ENCODE measurements around the gene TMEFF1. TPM values are rescaled to one million over a fixed set of nuclear protein-coding genes. Genes with fewer than 3 reads are reported as not detected.

Gene TMEFF1
- total and polyA plus RNA-seq, 2 experiments from 2014 or later, result 22.3 to 34.2 TPM

GRCh38 chr9:100579665-100580064 lies 106.7 kb downstream of the TMEFF1 start:
- Histone ChIP-seq H3K4me1 (ENCODE audit: low read depth) (peaks cover 33% of the 10 kb centered on the region), H3K27me3 (no peaks in the 10 kb centered on the region), H3K4me3 (no peak overlapping the region), H3K36me3 (no peaks in the 10 kb centered on the region), H3K27ac (peak overlapping the region; percentile 73), H3K9me3 (ENCODE audit: low read depth) (no peaks in the 10 kb centered on the region)
- peak; percentile 35 to 64 for DNase-seq (ENCODE audit: low read depth in 1 of 2, low spot score in 1 of 2)
- TF ChIP-seq CTCF (IDR thresholded peaks at IDR 0.05; ENCODE audit: low read depth, low read length), result no peak

- no peaks in the 10 kb centered on the region for H3K36me3 ChIP-seq
- no peak for TF ChIP-seq CTCF (IDR thresholded peaks at IDR 0.05; ENCODE audit: low read depth, low read length)
- DNase-seq (ENCODE audit: low read depth in 1 of 2, low spot score in 1 of 2), result no peak
- no peaks in the 10 kb centered on the region for H3K27me3 ChIP-seq
- no peak overlapping the region for H3K27ac ChIP-seq
- no peak overlapping the region for H3K4me3 ChIP-seq
- peaks cover 33% of the 10 kb centered on the region for H3K4me1 ChIP-seq (ENCODE audit: low read depth)
- H3K9me3 ChIP-seq (ENCODE audit: low read depth), result no peaks in the 10 kb centered on the region
Measured at GRCh38 chr9:100580257-100580656, 107.3 kb downstream of the TMEFF1 start.

GRCh38 chr9:100581081-100581480 lies 108.1 kb downstream of the TMEFF1 start:
- Histone ChIP-seq H3K4me3 (no peak overlapping the region), H3K4me1 (ENCODE audit: low read depth) (peaks cover 29% of the 10 kb centered on the region), H3K27me3 (no peaks in the 10 kb centered on the region), H3K36me3 (no peaks in the 10 kb centered on the region), H3K9me3 (ENCODE audit: low read depth) (no peaks in the 10 kb centered on the region), H3K27ac (no peak overlapping the region)
- TF ChIP-seq CTCF (IDR thresholded peaks at IDR 0.05; ENCODE audit: low read depth, low read length), result no peak
- DNase-seq (ENCODE audit: low read depth in 1 of 2, low spot score in 1 of 2), result no peak

GRCh38 chr9:100581661-100582060 lies 108.7 kb downstream of the TMEFF1 start:
- no peak for DNase-seq (ENCODE audit: low read depth in 1 of 2, low spot score in 1 of 2)
- H3K9me3 ChIP-seq (ENCODE audit: low read depth), result no peaks in the 10 kb centered on the region
- H3K27ac ChIP-seq, result no peak overlapping the region
- H3K4me3 ChIP-seq, result no peak overlapping the region
- no peaks in the 10 kb centered on the region for H3K27me3 ChIP-seq
- no peaks in the 10 kb centered on the region for H3K36me3 ChIP-seq
- H3K4me1 ChIP-seq (ENCODE audit: low read depth), result peaks cover 26% of the 10 kb centered on the region
- TF ChIP-seq CTCF (IDR thresholded peaks at IDR 0.05; ENCODE audit: low read depth, low read length), result no peak

GRCh38 chr9:100583014-100583802 lies 110.3 kb downstream of the TMEFF1 start:
- no peak for DNase-seq (ENCODE audit: low read depth in 1 of 2, low spot score in 1 of 2)
- Histone ChIP-seq H3K4me1 (ENCODE audit: low read depth) (peaks cover 17% of the 10 kb centered on the region), H3K36me3 (no peaks in the 10 kb centered on the region), H3K27me3 (no peaks in the 10 kb centered on the region), H3K27ac (no peak overlapping the region), H3K4me3 (no peak overlapping the region), H3K9me3 (ENCODE audit: low read depth) (no peaks in the 10 kb centered on the region)
- no peak for TF ChIP-seq CTCF (IDR thresholded peaks at IDR 0.05; ENCODE audit: low read depth, low read length)

Data from cardiac muscle cell (in vitro differentiated cells and primary cell).